IMR-90 (cell line): ENCODE results near the gene NELFCD. TPM values are rescaled to one million over a fixed set of nuclear protein-coding genes. Genes with fewer than 3 reads are reported as not detected.

Experiments
- ATAC-seq: fragments of 200-7000 bp; cut with Tn5 transposase; 2 replicates; pipeline ENCODE4 v1.9.1; 2020; ENCODE audit warnings: low read depth, mild to moderate bottlenecking, moderate library complexity
- BruUV-seq: library from RNA; stranded (reverse); fragments of 400-500 nt; replicated peaks from 2 replicates; lab custom pipeline; 2021; lab: Mats Ljungman, UMichigan
- CTCF ChIA-PET: fragments of 300-600 bp; formaldehyde crosslinking; extraction: SDS; loops from one replicate; lab custom pipeline; 2021; ENCODE audit warnings: antibody characterized with exemption; lab: Yijun Ruan, JAX
- POLR2A ChIA-PET: fragments of 300-600 bp; sonication (Branson Sonifier 250); formaldehyde crosslinking; loops from one replicate; lab custom pipeline; 2022; ENCODE audit warnings: antibody characterized with exemption; ENCODE audit not compliant: unreplicated experiment; lab: Charles Lee
- DNase-seq: peaks from one replicate; pipeline ENCODE4 v3.0.0; 2013
- H2AFZ ChIP-seq: replicated peaks from 2 replicates; pipeline ENCODE3; 2013; ENCODE audit warnings: low read length, mild to moderate bottlenecking; ENCODE audit not compliant: poor library complexity
- H2AK5ac ChIP-seq: 2 replicates; pipeline ENCODE4 v1.6.1; 2013; ENCODE audit warnings: low read depth, low read length, inconsistent platforms
- H2AK9ac ChIP-seq: replicated peaks from 2 replicates; pipeline ENCODE3; 2013; ENCODE audit warnings: mild to moderate bottlenecking, low read depth, low read length, moderate library complexity; ENCODE audit not compliant: poor library complexity
- H2BK120ac ChIP-seq: 2 replicates; pipeline ENCODE4 v1.6.1; 2013; ENCODE audit warnings: low read depth, low read length, inconsistent platforms
- H2BK15ac ChIP-seq: 3 replicates; pipeline ENCODE4 v1.6.1; 2013; ENCODE audit warnings: low read depth, low read length, inconsistent platforms
- H2BK20ac ChIP-seq: 2 replicates; pipeline ENCODE4 v1.6.1; 2013; ENCODE audit warnings: low read depth, mild to moderate bottlenecking, inconsistent platforms, low read length, moderate library complexity
- H2BK5ac ChIP-seq: 2 replicates; pipeline ENCODE4 v1.6.1; 2013; ENCODE audit warnings: mild to moderate bottlenecking, low read depth, low read length, inconsistent platforms; ENCODE audit not compliant: poor library complexity, severe bottlenecking
- H3K14ac ChIP-seq: replicated peaks from 2 replicates; pipeline ENCODE4 v1.6.1; 2013; ENCODE audit warnings: low read depth, low read length, inconsistent platforms
- H3K18ac ChIP-seq: 2 replicates; pipeline ENCODE4 v1.6.1; 2013; ENCODE audit warnings: low read depth, low read length, control low read depth
- H3K23ac ChIP-seq: 2 replicates; pipeline ENCODE4 v1.6.1; 2013; ENCODE audit warnings: low read depth, low read length, inconsistent platforms
- H3K27ac ChIP-seq: 2 replicates; pipeline ENCODE4 v1.5.1; 2013; ENCODE audit warnings: mild to moderate bottlenecking, control low read depth, low read length; ENCODE audit not compliant: insufficient read depth
- H3K27me3 ChIP-seq: 2 replicates; pipeline ENCODE4 v1.6.1; 2013; ENCODE audit warnings: low read length; ENCODE audit not compliant: control insufficient read depth, insufficient read depth
- H3K36me3 ChIP-seq: 2 replicates; pipeline ENCODE4 v1.6.1; 2013; ENCODE audit warnings: low read length, mixed read lengths; ENCODE audit not compliant: control insufficient read depth, insufficient read depth
- H3K4ac ChIP-seq: 2 replicates; pipeline ENCODE4 v1.6.1; 2013; ENCODE audit warnings: low read depth, low read length, inconsistent platforms
- H3K4me1 ChIP-seq: 2 replicates; pipeline ENCODE4 v1.6.1; 2013; ENCODE audit warnings: low read length, mixed read lengths; ENCODE audit not compliant: control insufficient read depth, insufficient read depth
- H3K4me2 ChIP-seq: 2 replicates; pipeline ENCODE4 v1.6.1; 2013; ENCODE audit warnings: low read depth, mild to moderate bottlenecking, control low read depth, low read length, moderate library complexity
- H3K4me3 ChIP-seq: 2 replicates; pipeline ENCODE4 v1.5.1; 2013; ENCODE audit warnings: low read depth, mild to moderate bottlenecking, control low read depth, low read length, moderate library complexity; ENCODE audit not compliant: insufficient read depth
- H3K56ac ChIP-seq: 2 replicates; pipeline ENCODE4 v1.6.1; 2013; ENCODE audit warnings: low read length, inconsistent platforms; ENCODE audit not compliant: insufficient read depth; ENCODE audit errors: extremely low read depth
- H3K79me1 ChIP-seq, 2 experiments: 2 replicates each; pipeline ENCODE4 v1.6.1; 2013; ENCODE audit warnings: low read length in 2 of 2, inconsistent platforms in 1 of 2, low read depth in 1 of 2
- H3K9ac ChIP-seq: 2 replicates; pipeline ENCODE4 v1.6.1; 2013; ENCODE audit warnings: low read depth, low read length, control low read depth
- H3K9me1 ChIP-seq: 2 replicates; pipeline ENCODE4 v1.6.1; 2013; ENCODE audit warnings: low read length, inconsistent platforms; ENCODE audit not compliant: insufficient read depth
- H3K9me3 ChIP-seq: 2 replicates; pipeline ENCODE4 v1.6.1; 2013; ENCODE audit warnings: low read length; ENCODE audit not compliant: control insufficient read depth, insufficient read depth
- H4K20me1 ChIP-seq: 2 replicates; pipeline ENCODE4 v1.6.1; 2013; ENCODE audit warnings: low read length, inconsistent platforms; ENCODE audit not compliant: insufficient read depth
- H4K5ac ChIP-seq: 2 replicates; pipeline ENCODE4 v1.6.1; 2013; ENCODE audit warnings: mild to moderate bottlenecking, low read depth, low read length, control low read depth
- H4K8ac ChIP-seq, 2 experiments: 2 replicates each; pipeline ENCODE4 v1.6.1; 2013; ENCODE audit warnings: low read depth in 2 of 2, low read length in 2 of 2, control low read depth in 1 of 2, inconsistent platforms in 1 of 2
- H4K91ac ChIP-seq: 2 replicates; pipeline ENCODE4 v1.6.1; 2013; ENCODE audit warnings: low read depth, low read length, inconsistent platforms; ENCODE audit not compliant: insufficient read depth
- FOS ChIP-seq: fragments of 150-350 bp; IDR thresholded peaks from 2 replicates; pipeline ENCODE4 v1.6.1; 2016; ENCODE audit warnings: low read depth, low read length
- MAZ ChIP-seq: IDR thresholded peaks from 2 replicates; pipeline ENCODE4 v1.6.1; 2012; ENCODE audit warnings: low read depth, mild to moderate bottlenecking, low read length, improper control_type of control experiment, moderate library complexity, borderline replicate concordance
- RAD21 ChIP-seq: IDR thresholded peaks from 2 replicates; pipeline ENCODE4 v1.6.1; 2012; ENCODE audit warnings: low read length, improper control_type of control experiment
- WGBS, 2 experiments: methylation state at CpG; one replicate each; pipeline versions ENCODE4 v1.1.5 to v1.1.7; 2013; ENCODE audit warnings: missing lambda C conversion rate in 2 of 2; ENCODE audit not compliant: insufficient read length in 1 of 2; ENCODE audit errors: extremely low coverage in 2 of 2; 5-methylcytosine and 5-hydroxymethylcytosine counted together
- dilution Hi-C: fragments of 300-500 bp; cut with HindIII; formaldehyde crosslinking; loops from one replicate; pipeline ENCODE4 v1.14.3; 2018; ENCODE audit warnings: low sequenced_read_pairs; ENCODE audit not compliant: unreplicated experiment
- in situ Hi-C: fragments of 300-500 bp; cut with MboI; formaldehyde crosslinking; loops from 3 replicates; pipeline ENCODE4 v1.14.3; 2019; ENCODE audit warnings: low sequenced_read_pairs, inconsistent platforms, mixed read lengths
- intact Hi-C: fragments of 100-400 bp; cut with micrococcal nuclease; formaldehyde crosslinking; loops from 2 replicates; pipeline ENCODE4 v1.10.0; 2022
- polyA plus RNA-seq, 3 experiments: library from polyadenylated mRNA; depleted of rRNA; stranded (reverse); fragments of >200 nt; gene quantifications; 2 replicates each; pipeline ENCODE4 v1.2.3, GENCODE V29; 2012; ENCODE audit warnings: low replicate concordance in 1 of 3
- total RNA-seq: library from RNA; depleted of rRNA; stranded (reverse); fragments of >200 nt; gene quantifications from 2 replicates; pipeline ENCODE4 v1.2.3, GENCODE V29; 2012
- TF ChIP-seq, protein P1 (sequence below): conservative IDR thresholded peaks from 2 replicates; pipeline ENCODE4 v1.5.1; 2012; ENCODE audit warnings: mild to moderate bottlenecking, low read depth, low read length, improper control_type of control experiment
- TF ChIP-seq, protein P2 (sequence below): fragments of 150-350 bp; IDR thresholded peaks from 2 replicates; pipeline ENCODE4 v1.6.1; 2016; ENCODE audit warnings: low read depth, mild to moderate bottlenecking, low read length, moderate library complexity, borderline replicate concordance

Gene NELFCD
- total and polyA plus RNA-seq, 2 of the 4 experiments (the other 2 are of a cell fraction) = 88.9 to 94.1 TPM

DNA sequence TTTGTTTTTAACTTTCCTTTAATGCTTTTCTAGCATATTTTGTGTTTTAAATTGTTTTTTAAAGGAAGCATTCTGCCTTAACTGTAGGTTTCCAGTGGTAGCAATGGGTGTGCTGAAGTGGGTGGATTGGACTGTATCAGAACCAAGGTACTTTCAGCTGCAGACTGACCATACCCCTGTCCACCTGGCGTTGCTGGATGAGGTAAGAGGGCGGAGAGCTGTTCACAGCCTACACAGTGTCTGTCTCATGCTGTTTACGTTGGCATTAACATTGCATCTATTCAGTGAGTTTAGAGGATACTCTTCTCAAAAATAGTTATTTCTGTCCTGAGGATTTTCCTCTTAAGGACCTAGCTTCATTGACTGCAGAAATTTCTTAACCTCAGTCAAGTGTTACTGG lies 11.9 kb downstream of the NELFCD start:
- Histone ChIP-seq H3K4me1 (peaks cover 6% of the 10 kb centered on the region; the same call in 1 of the 2 replicates), H3K36me3 (peaks cover 72% of the 10 kb centered on the region), H2AFZ (no peak overlapping the region), H3K9me1 (peaks cover 20% of the 10 kb centered on the region), H4K20me1 (peaks cover 15% of the 10 kb centered on the region), H3K4me3 (no peak overlapping the region), H3K79me1 (peaks cover 18 to 48% of the 10 kb centered on the region in 2 experiments), H3K4ac (no peak overlapping the region), H3K56ac (no peak overlapping the region), H3K18ac (no peak overlapping the region), H2BK5ac (no peak overlapping the region), H4K91ac (no peak overlapping the region), H3K14ac (no peak overlapping the region), H3K4me2 (no peak overlapping the region), H3K27me3 (no peaks in the 10 kb centered on the region), H2AK5ac (no peak overlapping the region), H4K5ac (no peak overlapping the region), H3K23ac (no peak overlapping the region; the same call in 1 of the 2 replicates), H3K9me3 (no peaks in the 10 kb centered on the region), H3K27ac (no peak overlapping the region), H4K8ac (no peak overlapping the region), H3K9ac (no peak overlapping the region), H2AK9ac (no peak overlapping the region), H2BK120ac (no peak overlapping the region), H2BK20ac (no peak overlapping the region), H2BK15ac (no peak overlapping the region)
- WGBS, 2 experiments = no CpG with 5 or more reads among the region's 3 CpGs
- CTCF ChIA-PET = interaction anchor here (0.8 kb wide), 1 partner anchor 85 kb away, joined by 4 read pairs; no protein-coding TSS in a partner anchor
- intact Hi-C loops = no loop called here
- TF ChIP-seq FOS = no peak
- no peak for TF ChIP-seq MAZ
- TF ChIP-seq, protein P1, sequence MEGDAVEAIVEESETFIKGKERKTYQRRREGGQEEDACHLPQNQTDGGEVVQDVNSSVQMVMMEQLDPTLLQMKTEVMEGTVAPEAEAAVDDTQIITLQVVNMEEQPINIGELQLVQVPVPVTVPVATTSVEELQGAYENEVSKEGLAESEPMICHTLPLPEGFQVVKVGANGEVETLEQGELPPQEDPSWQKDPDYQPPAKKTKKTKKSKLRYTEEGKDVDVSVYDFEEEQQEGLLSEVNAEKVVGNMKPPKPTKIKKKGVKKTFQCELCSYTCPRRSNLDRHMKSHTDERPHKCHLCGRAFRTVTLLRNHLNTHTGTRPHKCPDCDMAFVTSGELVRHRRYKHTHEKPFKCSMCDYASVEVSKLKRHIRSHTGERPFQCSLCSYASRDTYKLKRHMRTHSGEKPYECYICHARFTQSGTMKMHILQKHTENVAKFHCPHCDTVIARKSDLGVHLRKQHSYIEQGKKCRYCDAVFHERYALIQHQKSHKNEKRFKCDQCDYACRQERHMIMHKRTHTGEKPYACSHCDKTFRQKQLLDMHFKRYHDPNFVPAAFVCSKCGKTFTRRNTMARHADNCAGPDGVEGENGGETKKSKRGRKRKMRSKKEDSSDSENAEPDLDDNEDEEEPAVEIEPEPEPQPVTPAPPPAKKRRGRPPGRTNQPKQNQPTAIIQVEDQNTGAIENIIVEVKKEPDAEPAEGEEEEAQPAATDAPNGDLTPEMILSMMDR = no peak
- TF ChIP-seq, protein P2, sequence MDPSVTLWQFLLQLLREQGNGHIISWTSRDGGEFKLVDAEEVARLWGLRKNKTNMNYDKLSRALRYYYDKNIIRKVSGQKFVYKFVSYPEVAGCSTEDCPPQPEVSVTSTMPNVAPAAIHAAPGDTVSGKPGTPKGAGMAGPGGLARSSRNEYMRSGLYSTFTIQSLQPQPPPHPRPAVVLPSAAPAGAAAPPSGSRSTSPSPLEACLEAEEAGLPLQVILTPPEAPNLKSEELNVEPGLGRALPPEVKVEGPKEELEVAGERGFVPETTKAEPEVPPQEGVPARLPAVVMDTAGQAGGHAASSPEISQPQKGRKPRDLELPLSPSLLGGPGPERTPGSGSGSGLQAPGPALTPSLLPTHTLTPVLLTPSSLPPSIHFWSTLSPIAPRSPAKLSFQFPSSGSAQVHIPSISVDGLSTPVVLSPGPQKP = no peak
- TF ChIP-seq RAD21 = no peak
- POLR2A ChIA-PET = interaction anchor here (0.6 kb wide), 1 partner anchor 10 kb away, joined by 3 read pairs; no protein-coding TSS in a partner anchor
- ATAC-seq = no peak
- in situ Hi-C loops = no loop called here
- DNase-seq = no peak
- BruUV-seq = no TSS peak
- dilution Hi-C loops = no loop called here
